Measurements from ENCODE around the gene HMX2.

The HMX2 gene

GRCh38 chr10:123149162-123149567 is 1.2 kb downstream of the HMX2 start:
- 8% methylated on average over 10 of the region's 12 CpGs for WGBS (ENCODE audit: insufficient coverage)
- ChIA-PET CTCF (interaction anchor here (1.0 to 4.8 kb wide), 5 partner anchors 9 to 107 kb away, joined by 3 to 37 read pairs (median 4); no protein-coding TSS in a partner anchor), POLR2A (no interaction called here)
- H3K27me3 ChIP-seq (replicated peaks in 2 of 5; ENCODE audit: control insufficient read depth in 4 of 5, insufficient read depth in 5 of 5, low read length in 4 of 5): peaks cover 17 to 95% (median 65%) of the 10 kb centered on the region in 5 experiments
- H3K36me3 ChIP-seq (ENCODE audit: control insufficient read depth in 4 of 4, insufficient read depth in 4 of 4, low read length in 3 of 4): no peaks in the 10 kb centered on the region
- H3K27ac ChIP-seq (ENCODE audit: insufficient read depth in 1 of 2, low read depth in 1 of 2, low read length in 2 of 2, poor library complexity in 1 of 2, severe bottlenecking in 2 of 2): no peak overlapping the region
- peak in 1 of 3 donors; percentile 24 for DNase-seq
- peaks cover 0 to 2% (median 0%) of the 10 kb centered on the region in 5 experiments for H3K9me3 ChIP-seq (ENCODE audit: control extremely low read depth in 1 of 5, control insufficient read depth in 4 of 5, insufficient read depth in 2 of 5, low read depth in 1 of 5, low read length in 4 of 5)
- peaks cover 2 to 45% (median 43%) of the 10 kb centered on the region in 4 experiments for H3K4me1 ChIP-seq (ENCODE audit: control extremely low read depth in 1 of 4, control insufficient read depth in 4 of 4, insufficient read depth in 4 of 4, low read length in 3 of 4)
- peak overlapping the region in 4 of 7 experiments; percentile 19 to 73 (median 60) for H3K4me3 ChIP-seq (ENCODE audit: control insufficient read depth in 1 of 7, extremely low read depth in 1 of 7, insufficient read depth in 4 of 7, low read depth in 2 of 7, low read length in 6 of 7)

GRCh38 chr10:123149568-123150270 is 1.8 kb downstream of the HMX2 start:
- POLR2A ChIA-PET: no interaction called here
- under 1% methylated on average over 26 of the region's 76 CpGs for WGBS (ENCODE audit: insufficient coverage)
- peaks cover 2 to 46% (median 43%) of the 10 kb centered on the region in 4 experiments for H3K4me1 ChIP-seq (ENCODE audit: control extremely low read depth in 1 of 4, control insufficient read depth in 4 of 4, insufficient read depth in 4 of 4, low read length in 3 of 4)

GRCh38 chr10:123150271-123150985 is 2.5 kb downstream of the HMX2 start:
- ChIA-PET CTCF (interaction anchor here (0.6 to 4.8 kb wide), 6 partner anchors 11 to 379 kb away, joined by 3 to 37 read pairs (median 4); no protein-coding TSS in a partner anchor), POLR2A (interaction anchor here (1.6 kb wide), 1 partner anchor 9 kb away, joined by 3 read pairs; no protein-coding TSS in a partner anchor)
- Histone ChIP-seq H3K27me3 (replicated peaks in 2 of 5; ENCODE audit: control insufficient read depth in 4 of 5, insufficient read depth in 5 of 5, low read length in 4 of 5) (peaks cover 17 to 82% (median 54%) of the 10 kb centered on the region in 5 experiments), H3K36me3 (ENCODE audit: control insufficient read depth in 4 of 4, insufficient read depth in 4 of 4, low read length in 3 of 4) (no peaks in the 10 kb centered on the region), H3K27ac (ENCODE audit: insufficient read depth in 1 of 2, low read depth in 1 of 2, low read length in 2 of 2, poor library complexity in 1 of 2, severe bottlenecking in 2 of 2) (no peak overlapping the region), H3K9me3 (ENCODE audit: control extremely low read depth in 1 of 5, control insufficient read depth in 4 of 5, insufficient read depth in 2 of 5, low read depth in 1 of 5, low read length in 4 of 5) (peaks cover 0 to 2% (median 0%) of the 10 kb centered on the region in 5 experiments), H3K4me3 (ENCODE audit: control insufficient read depth in 1 of 7, extremely low read depth in 1 of 7, insufficient read depth in 4 of 7, low read depth in 2 of 7, low read length in 6 of 7) (peak overlapping the region in 6 of 7 experiments; percentile 4 to 73 (median 56)), H3K4me1 (ENCODE audit: control extremely low read depth in 1 of 4, control insufficient read depth in 4 of 4, insufficient read depth in 4 of 4, low read length in 3 of 4) (peaks cover 8 to 53% (median 50%) of the 10 kb centered on the region in 4 experiments)
- 5% methylated on average over 24 of the region's 34 CpGs for WGBS (ENCODE audit: insufficient coverage)
- DNase-seq: no peak

More at GRCh38 chr10:123149568-123150270, 1.8 kb downstream of the HMX2 start:
- CTCF ChIA-PET: interaction anchor here (0.6 to 4.8 kb wide), 5 partner anchors 10 to 380 kb away, joined by 3 to 37 read pairs (median 4); no protein-coding TSS in a partner anchor
- H3K27ac ChIP-seq (ENCODE audit: insufficient read depth in 1 of 2, low read depth in 1 of 2, low read length in 2 of 2, poor library complexity in 1 of 2, severe bottlenecking in 2 of 2): no peak overlapping the region
- peaks cover 17 to 89% (median 61%) of the 10 kb centered on the region in 5 experiments for H3K27me3 ChIP-seq (replicated peaks in 2 of 5; ENCODE audit: control insufficient read depth in 4 of 5, insufficient read depth in 5 of 5, low read length in 4 of 5)
- peaks cover 0 to 2% (median 0%) of the 10 kb centered on the region in 5 experiments for H3K9me3 ChIP-seq (ENCODE audit: control extremely low read depth in 1 of 5, control insufficient read depth in 4 of 5, insufficient read depth in 2 of 5, low read depth in 1 of 5, low read length in 4 of 5)
- peak in 2 of 3 donors; percentile 66 to 75 for DNase-seq
- H3K36me3 ChIP-seq (ENCODE audit: control insufficient read depth in 4 of 4, insufficient read depth in 4 of 4, low read length in 3 of 4): no peaks in the 10 kb centered on the region
- peak overlapping the region; percentile 4 to 73 (median 54) for H3K4me3 ChIP-seq (ENCODE audit: control insufficient read depth in 1 of 7, extremely low read depth in 1 of 7, insufficient read depth in 4 of 7, low read depth in 2 of 7, low read length in 6 of 7)

DNA sequence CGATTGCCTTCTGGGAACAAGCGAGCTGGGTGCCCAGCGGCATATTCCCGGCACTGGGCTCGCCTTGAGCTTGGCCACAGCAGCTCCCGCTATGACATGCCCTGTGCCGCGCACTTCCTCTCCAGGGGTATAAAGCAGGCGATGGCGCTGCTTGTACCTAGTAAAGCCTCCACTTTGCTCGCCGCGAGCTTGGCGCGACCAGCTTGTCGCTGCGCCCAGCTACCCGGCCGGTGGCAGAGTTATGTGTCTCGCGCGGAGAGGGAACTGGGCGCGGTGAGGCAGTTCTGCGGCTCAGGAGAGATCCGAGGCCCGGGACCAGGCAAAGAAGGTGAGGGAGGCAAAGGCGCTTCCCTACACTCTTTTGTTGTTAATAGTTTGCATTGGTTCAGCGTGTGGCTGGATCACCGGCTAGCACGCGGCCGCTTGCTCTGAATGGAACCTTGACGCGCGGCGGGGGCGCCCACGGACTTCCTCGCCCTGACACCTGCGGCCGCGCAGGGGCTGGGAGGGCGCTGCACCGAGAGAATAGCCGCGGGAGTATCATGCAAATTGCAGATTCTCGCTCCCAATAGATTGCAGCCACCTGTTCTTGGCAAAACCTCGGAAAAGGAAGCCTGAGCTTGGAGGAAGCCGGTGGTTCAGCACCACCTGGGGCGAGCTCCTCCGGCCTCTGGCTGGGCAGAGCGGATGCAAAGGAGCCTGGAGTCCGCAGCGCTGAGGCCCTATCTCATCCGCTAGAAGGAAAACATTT is 3.2 kb downstream of the HMX2 start:
- ChIA-PET POLR2A (interaction anchor here (1.6 kb wide), 1 partner anchor 10 kb away, joined by 3 read pairs; no protein-coding TSS in a partner anchor), CTCF (interaction anchor here (1.4 to 4.8 kb wide), 4 partner anchors 11 to 23 kb away, joined by 3 to 37 read pairs (median 6); no protein-coding TSS in a partner anchor)
- H3K27ac ChIP-seq (ENCODE audit: insufficient read depth in 1 of 2, low read depth in 1 of 2, low read length in 2 of 2, poor library complexity in 1 of 2, severe bottlenecking in 2 of 2): no peak overlapping the region
- peak in 2 of 3 donors; percentile 55 to 66 for DNase-seq
- WGBS (ENCODE audit: insufficient coverage): 2% methylated on average over 55 of the region's 56 CpGs
- peaks cover 0 to 2% (median 0%) of the 10 kb centered on the region in 5 experiments for H3K9me3 ChIP-seq (ENCODE audit: control extremely low read depth in 1 of 5, control insufficient read depth in 4 of 5, insufficient read depth in 2 of 5, low read depth in 1 of 5, low read length in 4 of 5)
- peaks cover 17 to 75% (median 48%) of the 10 kb centered on the region in 5 experiments for H3K27me3 ChIP-seq (replicated peaks in 2 of 5; ENCODE audit: control insufficient read depth in 4 of 5, insufficient read depth in 5 of 5, low read length in 4 of 5)
- peaks cover 8 to 57% (median 51%) of the 10 kb centered on the region in 4 experiments for H3K4me1 ChIP-seq (ENCODE audit: control extremely low read depth in 1 of 4, control insufficient read depth in 4 of 4, insufficient read depth in 4 of 4, low read length in 3 of 4)
- peak overlapping the region in 6 of 7 experiments; percentile 3 to 55 (median 36) for H3K4me3 ChIP-seq (ENCODE audit: control insufficient read depth in 1 of 7, extremely low read depth in 1 of 7, insufficient read depth in 4 of 7, low read depth in 2 of 7, low read length in 6 of 7)
- H3K36me3 ChIP-seq (ENCODE audit: control insufficient read depth in 4 of 4, insufficient read depth in 4 of 4, low read length in 3 of 4): peaks cover 0 to 5% (median 3%) of the 10 kb centered on the region in 4 experiments

- Histone ChIP-seq H3K36me3 (ENCODE audit: control insufficient read depth in 4 of 4, insufficient read depth in 4 of 4, low read length in 3 of 4) (peaks cover 0 to 11% (median 7%) of the 10 kb centered on the region in 4 experiments), H3K4me3 (ENCODE audit: control insufficient read depth in 1 of 7, extremely low read depth in 1 of 7, insufficient read depth in 4 of 7, low read depth in 2 of 7, low read length in 6 of 7) (peak overlapping the region in 1 of 7 experiments; percentile 23), H3K9me3 (ENCODE audit: control extremely low read depth in 1 of 5, control insufficient read depth in 4 of 5, insufficient read depth in 2 of 5, low read depth in 1 of 5, low read length in 4 of 5) (peaks cover 0 to 2% (median 0%) of the 10 kb centered on the region in 5 experiments), H3K4me1 (ENCODE audit: control extremely low read depth in 1 of 4, control insufficient read depth in 4 of 4, insufficient read depth in 4 of 4, low read length in 3 of 4) (peaks cover 11 to 51% (median 47%) of the 10 kb centered on the region in 4 experiments), H3K27me3 (replicated peaks in 2 of 5; ENCODE audit: control insufficient read depth in 4 of 5, insufficient read depth in 5 of 5, low read length in 4 of 5) (peaks cover 17 to 69% (median 45%) of the 10 kb centered on the region in 5 experiments), H3K27ac (ENCODE audit: insufficient read depth in 1 of 2, low read depth in 1 of 2, low read length in 2 of 2, poor library complexity in 1 of 2, severe bottlenecking in 2 of 2) (no peak overlapping the region)
- no peak for DNase-seq
- ChIA-PET POLR2A (interaction anchor here (1.6 kb wide), 1 partner anchor 10 kb away, joined by 3 read pairs; no protein-coding TSS in a partner anchor), CTCF (interaction anchor here (1.4 to 4.8 kb wide), 4 partner anchors 11 to 22 kb away, joined by 3 to 37 read pairs (median 6); no protein-coding TSS in a partner anchor)
- WGBS (ENCODE audit: insufficient coverage): 0% methylated on average over 1 of the region's 7 CpGs
Observed at GRCh38 chr10:123151737-123152135, 3.8 kb downstream of the HMX2 start.

DNA sequence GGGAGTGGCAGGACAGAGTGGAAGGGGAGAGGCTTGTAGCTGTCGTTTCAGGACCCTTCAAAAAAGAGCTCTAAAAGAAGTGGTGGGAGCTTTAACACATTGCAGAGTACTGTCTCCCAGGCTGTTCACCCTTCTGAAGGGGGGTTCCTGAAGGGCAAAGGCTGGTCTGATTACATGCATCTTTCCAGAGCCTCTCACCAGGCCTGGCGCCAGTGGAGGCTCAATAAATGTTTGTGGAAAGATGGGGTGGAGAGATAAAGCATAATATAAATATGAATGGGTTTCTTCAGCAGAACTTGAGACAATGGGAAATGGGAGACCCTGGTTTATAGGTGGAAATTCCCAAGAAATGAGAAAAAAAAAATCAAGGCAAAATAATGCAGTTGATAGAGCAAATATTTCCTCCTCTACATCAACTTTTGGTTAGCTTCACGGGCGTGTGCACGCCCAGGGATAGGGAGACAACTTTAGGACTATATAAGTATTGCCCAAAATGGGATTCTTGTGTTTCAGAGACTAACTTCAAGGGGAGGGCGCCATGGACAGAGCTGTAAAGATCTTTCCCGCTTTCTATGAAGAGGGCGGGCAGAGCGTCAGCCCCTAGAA is 5.7 kb downstream of the HMX2 start:
- Histone ChIP-seq H3K4me3 (ENCODE audit: control insufficient read depth in 1 of 7, extremely low read depth in 1 of 7, insufficient read depth in 4 of 7, low read depth in 2 of 7, low read length in 6 of 7) (peak overlapping the region in 2 of 7 experiments; percentile 98), H3K4me1 (ENCODE audit: control extremely low read depth in 1 of 4, control insufficient read depth in 4 of 4, insufficient read depth in 4 of 4, low read length in 3 of 4) (peaks cover 11 to 49% (median 39%) of the 10 kb centered on the region in 4 experiments), H3K27ac (ENCODE audit: insufficient read depth in 1 of 2, low read depth in 1 of 2, low read length in 2 of 2, poor library complexity in 1 of 2, severe bottlenecking in 2 of 2) (no peak overlapping the region), H3K9me3 (ENCODE audit: control extremely low read depth in 1 of 5, control insufficient read depth in 4 of 5, insufficient read depth in 2 of 5, low read depth in 1 of 5, low read length in 4 of 5) (peaks cover 0 to 2% (median 0%) of the 10 kb centered on the region in 5 experiments), H3K36me3 (ENCODE audit: control insufficient read depth in 4 of 4, insufficient read depth in 4 of 4, low read length in 3 of 4) (peaks cover 0 to 28% (median 14%) of the 10 kb centered on the region in 4 experiments), H3K27me3 (replicated peaks in 2 of 5; ENCODE audit: control insufficient read depth in 4 of 5, insufficient read depth in 5 of 5, low read length in 4 of 5) (peaks cover 17 to 51% (median 34%) of the 10 kb centered on the region in 5 experiments)
- 24% methylated on average over 8 of the region's 9 CpGs for WGBS (ENCODE audit: insufficient coverage)
- ChIA-PET POLR2A (interaction anchor here (0.7 kb wide), 1 partner anchor 13 kb away, joined by 3 read pairs; no protein-coding TSS in a partner anchor), CTCF (interaction anchor here (1.2 to 1.8 kb wide), 2 partner anchors 8 to 20 kb away, joined by 4 to 5 read pairs; no protein-coding TSS in a partner anchor)
- DNase-seq: no peak
